Ascending aorta (tissue), 2 donors: Measurements from ENCODE around the gene FAM20B. TPM values are rescaled to one million over a fixed set of nuclear protein-coding genes. Genes with fewer than 3 reads are reported as not detected.

Source experiments
- DNase-seq, 2 donors: peaks; one replicate each; pipeline ENCODE4 v3.0.0-alpha.2; 2019; ENCODE audit warnings: low spot score in 2 of 2
- H3K27ac ChIP-seq, 2 donors: fragments of 200-600 bp; sonication (generic); one replicate each; pipeline ENCODE4 v1.5.1; 2016 to 2017; ENCODE audit warnings: mild to moderate bottlenecking in 1 of 2
- H3K27me3 ChIP-seq: fragments of 200-600 bp; sonication (generic); one replicate; pipeline ENCODE4 v1.5.1; 2017
- H3K36me3 ChIP-seq, 2 donors: fragments of 200-600 bp; sonication (generic); one replicate each; pipeline ENCODE4 v1.5.1; 2016
- H3K4me1 ChIP-seq, 2 donors: fragments of 200-600 bp; sonication (generic); one replicate each; pipeline ENCODE4 v1.5.1; 2016 to 2017; ENCODE audit warnings: mild to moderate bottlenecking in 1 of 2
- H3K4me3 ChIP-seq, 2 donors: fragments of 200-600 bp; sonication (generic); one replicate each; pipeline ENCODE4 v1.5.1; 2016 to 2017; ENCODE audit warnings: mild to moderate bottlenecking in 1 of 2
- H3K9me3 ChIP-seq, 2 donors: fragments of 200-600 bp; sonication (generic); one replicate each; pipeline ENCODE4 v1.5.1; 2016
- intact Hi-C: fragments of 100-400 bp; cut with DNase I; formaldehyde crosslinking; loops from one replicate; pipeline ENCODE4 v1.15.1; 2023
- total RNA-seq: library from RNA; depleted of rRNA; stranded (reverse); fragments of >200 nt; gene quantifications from one replicate; pipeline ENCODE4 v1.1.0, GENCODE V29; 2016
- TF ChIP-seq, protein P1 (sequence below), 3 experiments: fragments of 200-600 bp in 2 of 3; fragments of 450-650 bp in 1 of 3; sonication (generic) in 2 of 3; IDR thresholded peaks; one replicate each; pipeline ENCODE4 v1.5.1; 2016 to 2019; ENCODE audit warnings: antibody characterized with exemption in 3 of 3, mild to moderate bottlenecking in 1 of 3, moderate library complexity in 1 of 3

Gene FAM20B
- total RNA-seq, 1 donor from 2014 or later: 17.3 TPM

DNA sequence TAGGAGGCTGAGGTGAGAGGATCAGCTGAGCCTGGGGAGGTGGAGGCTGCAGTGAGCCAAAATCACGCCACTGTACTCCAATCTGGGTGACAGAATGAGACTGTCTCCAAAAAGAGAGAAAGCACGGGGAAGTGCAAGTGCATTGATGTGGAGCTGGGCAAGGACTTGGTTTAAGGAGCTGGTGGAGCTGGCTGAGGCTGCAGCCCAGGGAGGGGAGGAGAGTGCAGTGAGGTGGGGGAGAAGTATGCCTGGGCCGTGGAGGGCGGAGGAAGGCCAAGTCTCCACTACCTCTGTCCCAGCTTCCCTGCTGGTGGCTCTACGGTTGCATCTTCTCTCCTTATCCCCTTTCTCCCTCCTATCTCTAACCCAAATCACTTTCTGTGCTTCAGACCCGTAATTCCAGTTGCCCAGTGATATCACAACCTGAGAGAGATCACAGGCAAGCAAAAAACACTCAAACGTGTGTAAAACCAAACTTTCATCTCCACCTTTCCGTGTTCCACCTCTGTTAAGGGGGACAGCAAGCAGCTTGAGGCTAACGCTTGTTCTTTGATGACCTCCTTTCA, 67.3 kb downstream of the FAM20B start:
- no peak overlapping the region for H3K4me3 ChIP-seq
- H3K36me3 ChIP-seq: peaks cover 44 to 53% of the 10 kb centered on the region in 2 donors
- intact Hi-C loops: no loop called here
- TF ChIP-seq, protein P1, sequence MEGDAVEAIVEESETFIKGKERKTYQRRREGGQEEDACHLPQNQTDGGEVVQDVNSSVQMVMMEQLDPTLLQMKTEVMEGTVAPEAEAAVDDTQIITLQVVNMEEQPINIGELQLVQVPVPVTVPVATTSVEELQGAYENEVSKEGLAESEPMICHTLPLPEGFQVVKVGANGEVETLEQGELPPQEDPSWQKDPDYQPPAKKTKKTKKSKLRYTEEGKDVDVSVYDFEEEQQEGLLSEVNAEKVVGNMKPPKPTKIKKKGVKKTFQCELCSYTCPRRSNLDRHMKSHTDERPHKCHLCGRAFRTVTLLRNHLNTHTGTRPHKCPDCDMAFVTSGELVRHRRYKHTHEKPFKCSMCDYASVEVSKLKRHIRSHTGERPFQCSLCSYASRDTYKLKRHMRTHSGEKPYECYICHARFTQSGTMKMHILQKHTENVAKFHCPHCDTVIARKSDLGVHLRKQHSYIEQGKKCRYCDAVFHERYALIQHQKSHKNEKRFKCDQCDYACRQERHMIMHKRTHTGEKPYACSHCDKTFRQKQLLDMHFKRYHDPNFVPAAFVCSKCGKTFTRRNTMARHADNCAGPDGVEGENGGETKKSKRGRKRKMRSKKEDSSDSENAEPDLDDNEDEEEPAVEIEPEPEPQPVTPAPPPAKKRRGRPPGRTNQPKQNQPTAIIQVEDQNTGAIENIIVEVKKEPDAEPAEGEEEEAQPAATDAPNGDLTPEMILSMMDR (IDR thresholded peaks at IDR 0.05): no peak
- peaks cover 9 to 15% of the 10 kb centered on the region in 2 donors for H3K4me1 ChIP-seq
- no peak for DNase-seq
- H3K27me3 ChIP-seq: no peaks in the 10 kb centered on the region
- peak overlapping the region in 1 of 2 donors; percentile 71 for H3K27ac ChIP-seq
- no peaks in the 10 kb centered on the region for H3K9me3 ChIP-seq

DNA sequence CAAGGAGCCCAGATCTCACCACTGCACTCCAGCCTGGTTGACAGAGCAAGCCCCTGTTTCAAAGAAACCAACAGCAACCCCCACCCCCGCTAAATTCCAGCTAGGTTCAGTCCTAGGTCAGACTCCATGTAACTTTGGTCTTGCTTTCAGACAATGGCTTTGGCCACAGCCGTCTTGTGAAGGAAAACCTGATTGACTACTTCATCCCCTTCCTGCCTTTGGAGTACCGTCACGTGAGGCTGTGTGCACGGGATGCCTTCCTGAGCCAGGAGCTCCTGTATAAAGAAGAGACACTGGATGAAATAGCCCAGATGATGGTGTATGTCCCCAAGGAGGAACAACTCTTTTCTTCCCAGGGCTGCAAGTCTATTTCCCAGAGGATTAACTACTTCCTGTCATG, 69.1 kb downstream of the FAM20B start:
- H3K27me3 ChIP-seq: no peaks in the 10 kb centered on the region
- no peaks in the 10 kb centered on the region for H3K9me3 ChIP-seq
- H3K4me3 ChIP-seq: no peak overlapping the region
- intact Hi-C loops: no loop called here
- peaks cover 46 to 47% of the 10 kb centered on the region in 2 donors for H3K36me3 ChIP-seq
- H3K27ac ChIP-seq: no peak overlapping the region
- TF ChIP-seq, protein P1 (IDR thresholded peaks at IDR 0.05): no peak
- DNase-seq: no peak
- peaks cover 9 to 15% of the 10 kb centered on the region in 2 donors for H3K4me1 ChIP-seq

DNA sequence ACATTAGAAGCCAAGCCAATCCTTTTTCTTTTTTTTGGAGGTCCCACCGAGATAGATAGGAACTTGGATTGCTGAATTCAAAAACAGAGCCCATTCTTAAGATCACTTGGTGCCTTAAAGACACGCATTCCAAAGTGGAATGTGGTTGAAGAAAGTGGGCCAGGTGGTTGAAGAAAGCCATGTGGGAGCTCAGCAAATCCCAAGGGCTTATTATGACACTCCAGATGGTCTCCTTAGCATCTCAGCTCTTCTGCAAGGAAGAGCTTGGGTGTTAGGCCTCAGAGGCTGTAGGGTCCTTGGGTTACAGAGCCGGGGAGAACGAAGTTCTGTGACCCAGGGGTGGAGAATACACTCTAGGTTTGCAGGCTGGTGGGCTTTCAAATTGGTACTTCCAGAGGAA, 69.7 kb downstream of the FAM20B start:
- Histone ChIP-seq H3K36me3 (peaks cover 47 to 50% of the 10 kb centered on the region in 2 donors), H3K4me3 (no peak overlapping the region), H3K4me1 (peaks cover 9 to 11% of the 10 kb centered on the region in 2 donors), H3K27ac (no peak overlapping the region), H3K27me3 (no peaks in the 10 kb centered on the region), H3K9me3 (no peaks in the 10 kb centered on the region)
- TF ChIP-seq, protein P1 (IDR thresholded peaks at IDR 0.05): no peak
- DNase-seq: no peak
- intact Hi-C loops: no loop called here

DNA sequence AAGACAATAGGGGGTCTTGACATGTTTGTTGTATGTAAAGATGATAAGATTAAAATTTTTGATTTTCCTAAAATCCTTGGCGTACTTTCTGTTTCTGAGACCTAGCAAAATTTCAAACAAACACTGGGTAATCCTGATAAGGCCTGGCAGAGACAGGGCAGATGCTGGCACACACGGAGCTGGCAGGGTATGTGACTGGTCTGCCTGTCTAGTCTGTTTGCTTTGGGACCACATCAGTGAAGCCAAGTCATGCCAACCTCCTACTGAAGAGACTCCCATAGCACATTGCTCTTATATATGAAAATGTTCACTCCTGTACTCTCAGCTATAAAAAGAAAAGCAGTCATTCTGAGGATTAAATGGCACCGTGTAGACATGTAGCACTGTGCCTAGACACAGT, 70.2 kb downstream of the FAM20B start:
- H3K36me3 ChIP-seq: peaks cover 49 to 55% of the 10 kb centered on the region in 2 donors

DNA sequence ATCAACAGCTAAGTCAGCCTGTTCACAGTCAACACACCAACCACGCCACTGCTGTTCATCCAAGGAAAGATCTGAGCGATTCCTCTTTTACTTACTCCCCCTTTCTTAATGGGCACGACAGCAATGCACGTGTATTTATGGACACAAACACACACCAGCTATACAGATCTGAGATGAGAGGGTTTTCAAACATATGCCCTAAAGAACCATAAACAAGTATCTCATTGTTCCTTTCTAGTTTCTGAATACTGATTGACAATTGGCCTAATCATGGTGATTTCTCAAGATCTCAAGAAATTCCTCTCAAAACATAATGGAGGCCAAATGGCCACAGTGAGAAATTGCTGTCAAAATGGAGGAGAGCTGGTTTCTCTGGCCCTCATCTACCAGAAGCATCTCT, 74.2 kb downstream of the FAM20B start:
- H3K4me3 ChIP-seq: no peak overlapping the region
- H3K36me3 ChIP-seq: peaks cover 34 to 38% of the 10 kb centered on the region in 2 donors
- TF ChIP-seq, protein P1 (IDR thresholded peaks at IDR 0.05): no peak
- no peaks in the 10 kb centered on the region for H3K9me3 ChIP-seq
- no peaks in the 10 kb centered on the region for H3K27me3 ChIP-seq
- intact Hi-C loops: no loop called here
- H3K4me1 ChIP-seq: no peaks in the 10 kb centered on the region
- H3K27ac ChIP-seq: no peak overlapping the region
- DNase-seq: no peak

More for the DNA sequence above, 70.2 kb downstream of the FAM20B start:
- no peak for DNase-seq
- no peak overlapping the region for H3K27ac ChIP-seq
- intact Hi-C loops: no loop called here
- H3K4me3 ChIP-seq: no peak overlapping the region
- H3K9me3 ChIP-seq: no peaks in the 10 kb centered on the region
- TF ChIP-seq, protein P1 (IDR thresholded peaks at IDR 0.05): no peak
- no peaks in the 10 kb centered on the region for H3K27me3 ChIP-seq
- peaks cover 9 to 11% of the 10 kb centered on the region in 2 donors for H3K4me1 ChIP-seq

DNA sequence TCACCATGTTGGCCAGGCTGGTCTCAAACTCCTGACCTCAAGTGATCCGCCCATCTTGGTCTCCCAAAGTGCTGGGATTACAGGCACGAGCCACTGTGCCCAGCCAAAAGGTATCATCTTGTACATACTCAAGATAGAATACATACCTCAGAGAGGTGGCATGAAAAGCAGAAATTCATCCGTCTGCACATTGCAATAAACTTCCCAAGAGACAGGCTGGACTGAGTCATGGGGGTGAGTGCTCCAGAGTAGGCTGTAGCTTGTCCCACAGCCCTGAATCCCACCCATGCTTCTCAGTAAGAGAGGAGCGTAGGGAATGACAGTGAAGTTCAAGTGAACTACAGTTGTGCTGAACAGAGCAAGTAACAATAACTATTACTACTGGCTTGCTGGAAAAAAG, 75.9 kb downstream of the FAM20B start:
- intact Hi-C loops: no loop called here
- Histone ChIP-seq H3K4me3 (no peak overlapping the region), H3K27me3 (no peaks in the 10 kb centered on the region), H3K36me3 (peaks cover 21 to 25% of the 10 kb centered on the region in 2 donors), H3K4me1 (no peaks in the 10 kb centered on the region), H3K27ac (no peak overlapping the region), H3K9me3 (no peaks in the 10 kb centered on the region)
- TF ChIP-seq, protein P1 (IDR thresholded peaks at IDR 0.05): no peak
- no peak for DNase-seq
